HG03103 (cell line): ENCODE data around the gene GPRC5D.
A peak's percentile ranks its signal among the peaks of the same experiment; 100 is the strongest.

ENCODE experiments used
- ATAC-seq: cut with Tn5 transposase; IDR thresholded peaks from one replicate; pipeline ENCODE4 v1.9.1; 2021; ENCODE audit warnings: low read depth; ENCODE audit not compliant: unreplicated experiment

GPRC5D gene

GRCh38 chr12:12941450-12942350 lies 10.3 kb downstream of the GPRC5D start:
- ATAC-seq, result no peak

GRCh38 chr12:12939888-12940287 lies 12.1 kb downstream of the GPRC5D start:
- no peak for ATAC-seq

- no peak for ATAC-seq
Measured at GRCh38 chr12:12938541-12938940, 13.4 kb downstream of the GPRC5D start.

- no peak for ATAC-seq
Measured at GRCh38 chr12:12936983-12937491, 14.9 kb downstream of the GPRC5D start.

GRCh38 chr12:12934556-12934955 lies 17.4 kb downstream of the GPRC5D start:
- no peak for ATAC-seq

GRCh38 chr12:12933742-12934141 lies 18.2 kb downstream of the GPRC5D start:
- no peak for ATAC-seq

GRCh38 chr12:12930633-12931219 lies 21.2 kb downstream of the GPRC5D start:
- ATAC-seq, result no peak

- ATAC-seq, result no peak
Measured at GRCh38 chr12:12929696-12930095, 22.3 kb downstream of the GPRC5D start.

GRCh38 chr12:12927211-12928079 lies 24.5 kb downstream of the GPRC5D start:
- no peak for ATAC-seq

- no peak for ATAC-seq
Measured at GRCh38 chr12:12926571-12927071, 25.3 kb downstream of the GPRC5D start.

- ATAC-seq, result no peak
Measured at GRCh38 chr12:12925388-12925787, 26.6 kb downstream of the GPRC5D start.

- no peak for ATAC-seq
Measured at GRCh38 chr12:12924169-12924568, 27.8 kb downstream of the GPRC5D start.

- no peak for ATAC-seq
Measured at GRCh38 chr12:12922978-12923377, 29.0 kb downstream of the GPRC5D start.

- ATAC-seq, result no peak
Measured at GRCh38 chr12:12922191-12922616, 29.8 kb downstream of the GPRC5D start.

- ATAC-seq, result no peak
Measured at GRCh38 chr12:12919666-12920435, 32.1 kb downstream of the GPRC5D start.

- no peak for ATAC-seq
Measured at GRCh38 chr12:12918781-12919389, 33.1 kb downstream of the GPRC5D start.

- no peak for ATAC-seq
Measured at GRCh38 chr12:12917517-12917916, 34.5 kb downstream of the GPRC5D start.

GRCh38 chr12:12916135-12916944 lies 35.6 kb downstream of the GPRC5D start:
- peak; percentile 93 for ATAC-seq

- no peak for ATAC-seq
Measured at GRCh38 chr12:12915656-12916055, 36.3 kb downstream of the GPRC5D start.
